Occipital lobe (tissue), 2 donors: ENCODE results near the gene MAEL. TPM values are rescaled to one million over a fixed set of nuclear protein-coding genes. Genes with fewer than 3 reads are reported as not detected.
"Not testable (repeated sequence)": the region's sequence is repeated elsewhere in the genome, so short reads cannot be mapped to it uniquely, and the experiment has no call there.

ENCODE experiments used
- DNase-seq: peaks from one replicate; lab custom pipeline; 2025; lab: John Stamatoyannopoulos, UW
- total RNA-seq: library from RNA; depleted of rRNA; stranded (reverse); fragments of >200 nt; gene quantifications from one replicate; pipeline ENCODE4 v1.2.3, GENCODE V29; 2014

MAEL gene
- total RNA-seq, 1 donor from 2014 or later, result 1.4 TPM

- no peak for DNase-seq
Measured at GRCh38 chr1:166977951-166978350, 11.1 kb upstream of the MAEL start.

DNA sequence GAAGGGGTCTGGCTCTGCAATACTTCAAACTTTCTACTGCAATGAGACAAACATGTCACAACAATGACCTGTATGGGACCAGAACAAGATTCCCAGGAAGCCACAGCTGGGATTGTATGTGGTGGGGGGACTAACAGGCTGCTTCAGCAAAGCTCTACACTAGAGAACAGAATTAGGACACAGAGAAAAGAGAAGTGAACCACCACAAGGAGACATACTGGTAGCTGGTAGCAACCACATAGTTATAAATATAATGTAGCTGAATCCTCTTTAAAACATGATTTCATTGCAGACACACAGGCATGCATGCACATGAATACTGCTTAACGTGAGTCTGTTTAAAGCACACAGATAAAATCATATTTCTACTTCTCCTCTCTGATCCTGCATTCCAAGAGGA is 10.3 kb upstream of the MAEL start:
- DNase-seq, result no peak

DNA sequence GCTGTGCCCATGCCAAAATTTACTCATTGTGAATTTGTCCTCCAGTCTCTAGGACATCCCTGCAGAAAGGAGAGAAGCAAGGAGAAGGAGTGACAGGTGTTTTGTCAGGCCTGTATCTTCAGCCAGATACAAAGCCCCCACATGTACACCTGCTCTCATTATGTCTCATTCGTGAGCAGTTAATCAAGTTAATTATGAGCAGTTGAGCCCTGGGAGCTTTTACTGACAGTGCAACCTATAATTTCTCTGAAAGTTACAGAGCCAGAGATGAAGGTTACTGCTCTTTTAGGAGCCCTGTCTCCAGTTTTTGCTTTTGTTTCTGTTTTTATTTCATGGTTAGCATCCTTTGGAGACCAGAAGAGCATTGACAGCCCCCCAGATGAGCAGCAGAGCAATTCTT is 8.7 kb upstream of the MAEL start:
- DNase-seq, result no peak

- no peak for DNase-seq
Measured at GRCh38 chr1:166980818-166981217, 8.3 kb upstream of the MAEL start.

DNA sequence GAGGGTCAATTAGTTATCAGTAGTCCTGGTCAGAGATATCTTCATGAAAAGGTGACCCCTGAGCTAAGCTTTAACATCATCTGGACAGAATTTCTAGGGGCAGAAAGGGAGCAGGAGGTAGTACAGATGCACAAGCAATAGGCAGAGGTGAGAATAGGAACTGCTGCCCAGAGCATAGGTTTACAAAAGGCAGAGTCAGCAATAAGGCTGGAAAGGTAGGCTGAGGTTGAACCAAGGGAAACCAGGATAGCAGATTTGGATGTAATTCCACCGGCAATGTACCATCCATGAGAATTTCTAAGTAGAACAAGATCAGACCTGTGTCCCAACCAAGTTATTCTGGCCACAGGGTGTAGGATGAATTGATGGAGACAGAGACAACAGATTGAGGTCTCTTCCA is 7.5 kb upstream of the MAEL start:
- no peak for DNase-seq

DNA sequence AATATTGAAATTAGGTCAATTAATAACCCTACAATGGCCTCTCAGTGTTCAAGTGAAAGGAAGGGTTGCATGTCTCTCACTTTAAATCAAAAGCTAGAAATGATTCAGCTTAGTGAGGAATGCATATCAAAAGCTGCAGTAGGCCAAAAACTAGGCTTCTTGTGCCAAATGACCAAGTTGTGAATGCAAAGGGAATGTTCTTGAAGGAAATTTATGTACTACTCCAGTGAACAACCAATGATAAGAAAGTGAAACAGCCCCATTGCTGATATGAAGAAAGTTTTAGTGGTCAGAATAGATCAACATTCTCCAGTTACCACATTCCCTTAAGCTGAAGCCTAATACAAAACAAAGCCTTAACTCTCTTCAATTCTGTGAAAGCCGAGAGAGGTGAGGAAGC is 10.0 kb downstream of the MAEL start:
- no peak for DNase-seq

GRCh38 chr1:166999500-167000055 is 10.5 kb downstream of the MAEL start:
- DNase-seq, result no peak

- DNase-seq, result no peak
Measured at GRCh38 chr1:167000546-167000945, 11.5 kb downstream of the MAEL start.

GRCh38 chr1:167002354-167002753 is 13.3 kb downstream of the MAEL start:
- no peak for DNase-seq

DNA sequence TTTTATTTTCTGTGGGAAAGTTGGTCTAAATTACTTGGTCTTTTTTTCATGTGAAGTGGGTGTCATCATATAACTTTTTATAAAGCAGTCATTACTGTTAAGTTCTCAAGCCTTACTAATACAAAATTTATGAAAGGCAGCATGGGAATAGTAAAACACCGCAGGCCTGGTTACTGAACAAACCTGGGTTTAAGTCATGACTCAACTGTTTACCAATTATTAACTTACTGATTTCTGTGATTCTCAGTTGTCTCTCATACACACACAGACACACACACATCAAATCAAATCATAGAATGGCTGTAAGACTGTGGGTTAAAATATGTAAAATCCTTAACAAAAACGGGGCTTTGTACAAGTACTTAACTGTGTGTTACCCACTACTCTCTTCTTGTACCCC is 14.6 kb downstream of the MAEL start:
- DNase-seq, result no peak

DNA sequence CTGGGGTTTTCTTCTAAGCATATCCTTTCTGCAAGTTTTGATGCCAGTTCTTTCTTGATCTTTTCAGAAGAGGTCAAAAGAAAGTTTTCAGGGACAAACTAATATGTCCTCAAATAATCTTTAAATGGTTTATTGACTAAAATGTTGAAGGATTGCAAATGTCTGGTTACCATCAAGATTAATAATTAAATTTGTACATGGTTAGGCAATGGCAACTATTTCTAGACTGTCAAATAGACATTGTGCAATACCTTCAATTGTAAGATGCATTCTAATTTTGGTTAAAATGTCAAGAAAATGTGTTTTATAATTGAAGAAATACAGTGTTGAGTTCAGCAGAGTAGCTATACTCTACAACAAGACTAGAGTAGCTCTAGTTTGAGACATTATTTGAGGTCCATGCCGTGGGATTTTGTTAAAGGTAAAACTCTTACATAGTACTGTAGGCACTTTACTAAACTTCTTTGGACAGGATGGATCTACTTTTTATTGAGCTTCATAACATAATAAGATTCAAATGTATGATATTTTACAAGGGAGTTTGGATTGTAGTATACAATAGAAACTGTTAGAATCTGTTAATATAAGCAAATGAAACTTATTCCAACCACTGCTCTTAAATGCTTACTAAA is 22.6 kb downstream of the MAEL start:
- DNase-seq, result no peak

- no peak for DNase-seq
Measured at GRCh38 chr1:167012570-167012969, 23.5 kb downstream of the MAEL start.

- DNase-seq, result no peak
Measured at GRCh38 chr1:167013108-167013929, 24.2 kb downstream of the MAEL start.

GRCh38 chr1:167016100-167016750 is 27.1 kb downstream of the MAEL start:
- DNase-seq, result no peak

- DNase-seq, result no peak
Measured at GRCh38 chr1:167022384-167022783, 33.3 kb downstream of the MAEL start.

DNA sequence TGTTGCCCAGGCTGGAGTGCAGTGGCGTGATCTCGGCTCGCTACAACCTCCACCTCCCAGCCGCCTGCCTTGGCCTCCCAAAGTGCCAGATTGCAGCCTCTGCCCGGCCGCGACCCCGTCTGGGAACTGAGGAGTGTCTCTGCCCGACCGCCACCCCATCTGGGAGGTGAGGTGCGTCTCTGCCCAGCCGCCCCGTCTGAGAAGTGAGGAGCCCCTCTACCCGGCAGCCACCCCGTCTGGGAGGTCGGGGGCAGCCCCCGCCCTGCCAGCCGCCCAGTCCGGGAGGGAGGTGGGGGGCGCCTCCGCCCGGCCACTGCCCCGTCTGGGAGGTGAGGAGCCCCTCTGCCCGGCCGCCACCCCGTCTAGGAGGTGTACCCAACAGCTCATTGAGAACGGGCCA is 40.5 kb downstream of the MAEL start:
- DNase-seq, result not testable (repeated sequence)

DNA sequence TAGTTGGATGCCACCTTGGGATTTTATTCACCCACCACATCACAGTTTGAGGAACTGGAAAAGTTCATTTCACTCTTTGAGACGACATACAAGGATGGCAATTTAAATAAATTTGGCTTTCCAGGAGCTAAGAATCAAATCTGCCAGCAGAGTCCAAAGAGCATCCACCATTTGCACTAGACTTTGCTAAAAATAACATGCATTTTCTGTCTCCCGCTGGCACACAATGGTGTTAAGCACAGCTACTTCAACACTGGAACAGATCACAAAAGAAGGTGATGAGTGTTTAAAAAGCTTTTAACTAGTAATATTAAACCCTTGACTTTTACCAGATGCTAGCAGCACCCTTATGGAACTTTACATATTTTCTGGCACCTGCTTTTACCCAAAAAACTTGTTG is 44.6 kb downstream of the MAEL start:
- DNase-seq, result no peak

DNA sequence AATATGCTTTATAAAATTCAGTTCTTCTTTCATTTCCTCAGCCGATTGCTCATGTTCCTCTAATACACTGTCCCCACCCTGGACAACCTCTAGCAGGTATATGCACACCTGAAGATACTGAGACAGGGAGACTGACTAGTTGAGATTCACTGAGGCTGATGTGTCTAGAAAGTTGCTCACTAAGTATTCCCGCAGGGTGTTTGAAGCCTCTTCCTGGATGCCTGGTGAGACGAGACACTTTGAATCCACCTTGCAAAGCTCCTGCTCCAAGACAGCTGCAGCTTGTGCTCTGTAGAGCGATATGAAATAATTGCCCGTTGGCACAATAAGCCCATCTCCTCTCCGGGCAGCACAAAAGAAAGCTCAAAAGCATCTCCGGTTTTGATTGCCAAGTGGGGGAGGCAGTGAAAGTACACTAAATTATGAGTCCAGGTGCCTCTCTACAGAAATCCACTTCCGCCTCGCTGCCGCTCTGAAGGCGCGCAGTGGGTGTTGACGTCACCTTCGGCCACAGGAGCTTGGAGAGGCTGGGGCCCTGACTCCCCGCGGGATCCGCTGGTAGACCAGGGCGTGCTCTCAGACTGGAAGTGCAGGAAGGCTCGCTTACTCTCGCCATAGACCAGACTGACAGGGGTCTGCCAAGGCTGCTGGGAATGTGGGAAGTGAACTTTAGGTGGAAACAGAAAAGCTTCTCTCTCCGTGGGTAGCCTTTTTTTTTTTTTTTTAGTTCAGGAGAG is 54.8 kb downstream of the MAEL start:
- peak; percentile 33 for DNase-seq

DNA sequence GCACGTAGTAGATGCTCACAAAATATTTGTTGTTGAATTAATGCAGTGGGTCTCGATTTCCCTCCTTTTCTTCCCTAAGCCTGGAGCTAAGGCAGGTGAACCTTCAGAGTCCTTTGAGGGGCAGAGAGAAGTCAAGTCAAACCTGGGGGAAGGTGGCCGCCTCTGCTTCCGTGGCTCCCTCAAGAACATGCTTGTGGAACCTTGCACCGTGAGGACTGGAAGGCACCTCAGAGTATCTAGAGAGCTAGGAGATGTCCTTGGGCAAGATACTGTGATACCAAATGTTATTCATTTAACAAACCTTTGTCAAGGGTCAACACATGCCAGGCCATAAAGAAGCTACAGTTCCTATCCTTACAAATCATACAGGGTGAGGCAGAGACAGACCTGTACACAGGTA is 62.8 kb downstream of the MAEL start:
- no peak for DNase-seq

DNA sequence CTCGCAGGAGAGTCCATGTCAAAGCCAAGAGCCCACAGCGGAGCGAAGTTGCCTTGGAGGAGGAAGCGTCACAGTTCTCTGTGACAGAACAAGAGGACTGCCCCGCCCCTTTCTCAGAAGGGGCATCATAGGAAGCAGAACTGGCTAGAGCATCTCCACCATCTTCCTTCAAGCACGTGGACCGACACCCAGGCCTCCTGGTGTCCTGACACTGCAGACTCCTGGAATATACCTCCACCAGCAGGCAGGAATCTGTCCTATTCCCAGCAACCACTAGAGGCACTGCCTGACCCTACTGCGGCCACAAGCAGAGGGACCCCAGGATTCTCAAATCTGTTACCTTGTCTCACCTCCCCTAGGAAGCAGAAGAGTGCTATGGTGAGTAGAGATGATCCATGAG is 63.3 kb downstream of the MAEL start:
- no peak for DNase-seq

GRCh38 chr1:167054531-167054930 is 65.5 kb downstream of the MAEL start:
- DNase-seq, result no peak
